H9 (cell line): ENCODE data around the gene GRIA4. TPM values are rescaled to one million over a fixed set of nuclear protein-coding genes. Genes with fewer than 3 reads are reported as not detected.
A peak's percentile ranks its signal among the peaks of the same experiment; 100 is the strongest.

Experiments
- DNase-seq: peaks from one replicate; pipeline ENCODE4 v3.0.0-alpha.2; 2017
- H2AFZ ChIP-seq: one replicate; pipeline ENCODE4 v1.6.1; 2013; ENCODE audit warnings: mild to moderate bottlenecking, low read length, control low read depth, moderate library complexity
- H2AK5ac ChIP-seq: 2 replicates; pipeline ENCODE4 v1.6.1; 2013; ENCODE audit warnings: low read length, control low read depth, mixed read lengths; ENCODE audit not compliant: insufficient read length
- H2BK120ac ChIP-seq: one replicate; pipeline ENCODE4 v1.6.1; 2013; ENCODE audit warnings: low read depth, mild to moderate bottlenecking, low read length, control low read depth, inconsistent platforms; ENCODE audit not compliant: poor library complexity, severe bottlenecking
- H2BK12ac ChIP-seq: 2 replicates; pipeline ENCODE4 v1.6.1; 2013; ENCODE audit warnings: low read length, control low read depth, mixed read lengths, low read depth; ENCODE audit not compliant: insufficient read length
- H2BK15ac ChIP-seq: 2 replicates; pipeline ENCODE4 v1.6.1; 2013; ENCODE audit warnings: low read depth, low read length, control low read depth
- H2BK20ac ChIP-seq: one replicate; pipeline ENCODE4 v1.6.1; 2013; ENCODE audit warnings: low read depth, mild to moderate bottlenecking, low read length, control low read depth, inconsistent platforms; ENCODE audit not compliant: poor library complexity, severe bottlenecking
- H2BK5ac ChIP-seq: 2 replicates; pipeline ENCODE4 v1.6.1; 2013; ENCODE audit warnings: low read length, control low read depth, mixed read lengths; ENCODE audit not compliant: insufficient read length
- H3K14ac ChIP-seq: 2 replicates; pipeline ENCODE4 v1.6.1; 2013; ENCODE audit warnings: low read length, control low read depth; ENCODE audit not compliant: insufficient read depth
- H3K18ac ChIP-seq: 2 replicates; pipeline ENCODE4 v1.6.1; 2013; ENCODE audit warnings: low read depth, mild to moderate bottlenecking, mixed read lengths, low read length, control low read depth; ENCODE audit not compliant: insufficient read length
- H3K23ac ChIP-seq: 2 replicates; pipeline ENCODE4 v1.6.1; 2013; ENCODE audit warnings: low read length, control low read depth, mixed read lengths, low read depth; ENCODE audit not compliant: insufficient read length
- H3K23me2 ChIP-seq: 2 replicates; pipeline ENCODE4 v1.6.1; 2013; ENCODE audit warnings: low read depth, mild to moderate bottlenecking, mixed read lengths, low read length, control low read depth; ENCODE audit not compliant: insufficient read length, poor library complexity, severe bottlenecking
- H3K27ac ChIP-seq: 2 replicates; pipeline ENCODE4 v1.5.1; 2013; ENCODE audit warnings: low read length, control low read depth, mixed read lengths, low read depth; ENCODE audit not compliant: insufficient read length
- H3K27me3 ChIP-seq: 2 replicates; pipeline ENCODE4 v1.6.1; 2013; ENCODE audit warnings: low read length, control low read depth, inconsistent platforms; ENCODE audit not compliant: insufficient read depth
- H3K4ac ChIP-seq: 2 replicates; pipeline ENCODE4 v1.6.1; 2013; ENCODE audit warnings: low read depth, mild to moderate bottlenecking, control low read depth, inconsistent platforms, low read length, moderate library complexity
- H3K4me1 ChIP-seq: 2 replicates; pipeline ENCODE4 v1.6.1; 2013; ENCODE audit warnings: low read length, control low read depth, inconsistent platforms; ENCODE audit not compliant: insufficient read depth
- H3K4me2 ChIP-seq: 2 replicates; pipeline ENCODE4 v1.6.1; 2013; ENCODE audit warnings: low read length, control low read depth, mixed read lengths; ENCODE audit not compliant: insufficient read length, insufficient read depth
- H3K56ac ChIP-seq: 2 replicates; pipeline ENCODE4 v1.6.1; 2013; ENCODE audit warnings: low read depth, mild to moderate bottlenecking, mixed read lengths, low read length, control low read depth; ENCODE audit not compliant: insufficient read length
- H3K79me1 ChIP-seq: 2 replicates; pipeline ENCODE4 v1.6.1; 2013; ENCODE audit warnings: low read depth, mild to moderate bottlenecking, moderate library complexity, low read length, control low read depth, inconsistent platforms; ENCODE audit not compliant: insufficient read depth, poor library complexity, severe bottlenecking
- H3K79me2 ChIP-seq: 2 replicates; pipeline ENCODE4 v1.6.1; 2013; ENCODE audit warnings: low read length, control low read depth, inconsistent platforms; ENCODE audit not compliant: insufficient read depth
- H3K9ac ChIP-seq: 2 replicates; pipeline ENCODE4 v1.6.1; 2013; ENCODE audit warnings: low read length, control low read depth, mixed read lengths; ENCODE audit not compliant: insufficient read length; ENCODE audit errors: extremely low read depth
- H3K9me3 ChIP-seq: one replicate; pipeline ENCODE4 v1.6.1; 2013; ENCODE audit warnings: low read depth, low read length, inconsistent platforms; ENCODE audit not compliant: control insufficient read depth
- H3T11ph ChIP-seq: one replicate; pipeline ENCODE4 v1.6.1; 2013; ENCODE audit warnings: mild to moderate bottlenecking, low read length, control low read depth, inconsistent platforms
- H4K20me1 ChIP-seq: one replicate; pipeline ENCODE4 v1.6.1; 2013; ENCODE audit not compliant: control insufficient read depth, insufficient read length, insufficient read depth
- H4K5ac ChIP-seq: 2 replicates; pipeline ENCODE4 v1.6.1; 2013; ENCODE audit warnings: low read depth, mild to moderate bottlenecking, mixed read lengths, low read length, control low read depth; ENCODE audit not compliant: insufficient read length
- H4K8ac ChIP-seq: replicated peaks from 2 replicates; pipeline ENCODE4 v1.6.1; 2013; ENCODE audit warnings: low read length, control low read depth, mixed read lengths, low read depth; ENCODE audit not compliant: insufficient read length
- H4K91ac ChIP-seq: 2 replicates; pipeline ENCODE4 v1.6.1; 2013; ENCODE audit warnings: low read depth, mild to moderate bottlenecking, moderate library complexity, mixed read lengths, low read length, control low read depth; ENCODE audit not compliant: insufficient read length
- H3K27ac Mint-ChIP-seq, 3 experiments: 2 replicates in 2 of 3; 3 replicates in 1 of 3; pipeline ENCODE4 v1.8.0; 2020 to 2021; ENCODE audit warnings: mixed read lengths in 3 of 3, mild to moderate bottlenecking in 1 of 3, moderate library complexity in 1 of 3
- H3K27me3 Mint-ChIP-seq: 2 replicates; pipeline ENCODE4 v1.8.0; 2021; ENCODE audit warnings: low read depth, mild to moderate bottlenecking, moderate library complexity, mixed read lengths
- H3K36me3 Mint-ChIP-seq, 3 experiments: 2 replicates in 2 of 3; 3 replicates in 1 of 3; pipeline ENCODE4 v1.8.0; 2020 to 2021; ENCODE audit warnings: low read depth in 3 of 3, mixed read lengths in 3 of 3; ENCODE audit not compliant: insufficient read depth in 1 of 3
- H3K4me1 Mint-ChIP-seq, 2 experiments: 2 replicates each; pipeline ENCODE4 v1.8.0; 2020; ENCODE audit warnings: mixed read lengths in 2 of 2
- H3K4me3 Mint-ChIP-seq, 2 experiments: 2 replicates in 1 of 2; 3 replicates in 1 of 2; pipeline ENCODE4 v1.8.0; 2020 to 2021; ENCODE audit warnings: mild to moderate bottlenecking in 2 of 2, mixed read lengths in 2 of 2, moderate library complexity in 1 of 2
- H3K9me3 Mint-ChIP-seq, 2 experiments: 2 replicates in 1 of 2; 3 replicates in 1 of 2; pipeline ENCODE4 v1.8.0; 2020; ENCODE audit warnings: mild to moderate bottlenecking in 2 of 2, mixed read lengths in 2 of 2, moderate library complexity in 1 of 2
- total RNA-seq: library from RNA; stranded (reverse); gene quantifications from 2 replicates; pipeline ENCODE4 v1.2.1, GENCODE V29; 2021
- TF ChIP-seq, protein P1 (sequence below): fragments of 200-600 bp; sonication (generic); conservative IDR thresholded peaks from 3 replicates; pipeline ENCODE4 v1.8.0; 2021; ENCODE audit warnings: antibody characterized with exemption, mild to moderate bottlenecking

Gene GRIA4
- total RNA-seq, 1 experiment from 2014 or later = 0.83 TPM

DNA sequence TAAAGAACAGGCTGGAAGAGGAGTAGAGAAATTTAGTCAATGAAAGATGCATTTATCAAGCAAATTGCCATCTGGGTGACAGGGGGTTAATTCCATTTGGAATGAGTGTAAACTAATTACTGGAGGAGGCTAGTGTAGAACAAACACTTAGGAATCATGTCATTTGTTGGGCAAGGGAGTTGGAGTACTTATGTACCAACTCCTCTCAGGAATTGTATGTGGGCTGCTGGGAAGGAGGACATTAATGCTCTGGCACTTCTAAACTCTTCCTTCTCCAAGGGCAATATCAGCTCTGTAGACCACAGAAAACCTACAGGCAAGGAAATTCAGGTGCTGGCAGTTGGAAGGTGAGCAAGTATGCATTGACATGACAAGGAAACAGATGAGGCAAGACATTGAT lies 271.2 kb downstream of the GRIA4 start:
- no peak overlapping the region for H3K27ac ChIP-seq
- H3K79me2 ChIP-seq = no peaks in the 10 kb centered on the region
- TF ChIP-seq, protein P1, sequence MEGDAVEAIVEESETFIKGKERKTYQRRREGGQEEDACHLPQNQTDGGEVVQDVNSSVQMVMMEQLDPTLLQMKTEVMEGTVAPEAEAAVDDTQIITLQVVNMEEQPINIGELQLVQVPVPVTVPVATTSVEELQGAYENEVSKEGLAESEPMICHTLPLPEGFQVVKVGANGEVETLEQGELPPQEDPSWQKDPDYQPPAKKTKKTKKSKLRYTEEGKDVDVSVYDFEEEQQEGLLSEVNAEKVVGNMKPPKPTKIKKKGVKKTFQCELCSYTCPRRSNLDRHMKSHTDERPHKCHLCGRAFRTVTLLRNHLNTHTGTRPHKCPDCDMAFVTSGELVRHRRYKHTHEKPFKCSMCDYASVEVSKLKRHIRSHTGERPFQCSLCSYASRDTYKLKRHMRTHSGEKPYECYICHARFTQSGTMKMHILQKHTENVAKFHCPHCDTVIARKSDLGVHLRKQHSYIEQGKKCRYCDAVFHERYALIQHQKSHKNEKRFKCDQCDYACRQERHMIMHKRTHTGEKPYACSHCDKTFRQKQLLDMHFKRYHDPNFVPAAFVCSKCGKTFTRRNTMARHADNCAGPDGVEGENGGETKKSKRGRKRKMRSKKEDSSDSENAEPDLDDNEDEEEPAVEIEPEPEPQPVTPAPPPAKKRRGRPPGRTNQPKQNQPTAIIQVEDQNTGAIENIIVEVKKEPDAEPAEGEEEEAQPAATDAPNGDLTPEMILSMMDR = no peak
- H3K9ac ChIP-seq = no peak overlapping the region
- no peak overlapping the region for H2AFZ ChIP-seq
- DNase-seq = no peak
- no peaks in the 10 kb centered on the region; a peak in 1 of 7 replicates for H3K36me3 Mint-ChIP-seq
- H3K9me3 ChIP-seq = no peaks in the 10 kb centered on the region
- H3K9me3 Mint-ChIP-seq = no peaks in the 10 kb centered on the region
- peak overlapping the region; percentile 4 for H3K18ac ChIP-seq
- H4K20me1 ChIP-seq = no peaks in the 10 kb centered on the region
- H3K14ac ChIP-seq = no peak overlapping the region
- H4K91ac ChIP-seq = no peak overlapping the region
- no peak overlapping the region for H3K4me2 ChIP-seq
- H3K27ac Mint-ChIP-seq = no peak overlapping the region
- H3K4me1 ChIP-seq = no peaks in the 10 kb centered on the region
- H4K5ac ChIP-seq = no peak overlapping the region
- H3K56ac ChIP-seq = no peak overlapping the region
- H4K8ac ChIP-seq = no peak overlapping the region
- H3K23me2 ChIP-seq = no peaks in the 10 kb centered on the region
- no peak overlapping the region for H3K4ac ChIP-seq
- no peaks in the 10 kb centered on the region for H3K79me1 ChIP-seq
- H2BK120ac ChIP-seq = no peak overlapping the region
- H3K23ac ChIP-seq = no peak overlapping the region
- H3K27me3 Mint-ChIP-seq = no peaks in the 10 kb centered on the region; the same call in 1 of the 2 replicates
- H3K4me1 Mint-ChIP-seq = peaks cover 0 to 5% of the 10 kb centered on the region in 2 experiments; a peak in 1 of 4 replicates
- no peaks in the 10 kb centered on the region for H3K27me3 ChIP-seq
- no peak overlapping the region for H3T11ph ChIP-seq
- H2BK20ac ChIP-seq = no peak overlapping the region
- H2AK5ac ChIP-seq = no peak overlapping the region
- no peak overlapping the region for H2BK15ac ChIP-seq
- no peak overlapping the region for H3K4me3 Mint-ChIP-seq
- H2BK5ac ChIP-seq = no peak overlapping the region
- H2BK12ac ChIP-seq = no peak overlapping the region
